ENCODE data around the gene AASS.

Gene AASS

DNA sequence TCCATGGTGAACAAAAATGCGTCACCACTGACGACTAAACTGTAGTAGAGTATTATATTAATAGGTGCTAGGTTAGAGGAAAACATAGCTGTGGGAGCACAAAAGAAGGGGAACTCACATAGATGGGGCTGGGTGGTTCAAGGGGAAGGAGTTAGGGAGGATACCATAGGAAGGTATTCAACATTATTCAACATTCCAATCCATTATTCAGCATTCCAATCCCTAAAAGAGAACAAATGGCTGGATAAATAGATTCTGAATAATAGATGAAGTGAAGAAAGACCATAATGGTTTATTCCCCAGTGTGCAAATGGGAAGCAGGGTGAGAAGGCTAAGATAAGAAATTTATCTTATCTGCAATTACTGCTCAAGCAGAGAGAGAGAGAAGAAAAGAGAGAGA lies 61.4 kb downstream of the AASS start:
- TF ChIP-seq, protein P1, sequence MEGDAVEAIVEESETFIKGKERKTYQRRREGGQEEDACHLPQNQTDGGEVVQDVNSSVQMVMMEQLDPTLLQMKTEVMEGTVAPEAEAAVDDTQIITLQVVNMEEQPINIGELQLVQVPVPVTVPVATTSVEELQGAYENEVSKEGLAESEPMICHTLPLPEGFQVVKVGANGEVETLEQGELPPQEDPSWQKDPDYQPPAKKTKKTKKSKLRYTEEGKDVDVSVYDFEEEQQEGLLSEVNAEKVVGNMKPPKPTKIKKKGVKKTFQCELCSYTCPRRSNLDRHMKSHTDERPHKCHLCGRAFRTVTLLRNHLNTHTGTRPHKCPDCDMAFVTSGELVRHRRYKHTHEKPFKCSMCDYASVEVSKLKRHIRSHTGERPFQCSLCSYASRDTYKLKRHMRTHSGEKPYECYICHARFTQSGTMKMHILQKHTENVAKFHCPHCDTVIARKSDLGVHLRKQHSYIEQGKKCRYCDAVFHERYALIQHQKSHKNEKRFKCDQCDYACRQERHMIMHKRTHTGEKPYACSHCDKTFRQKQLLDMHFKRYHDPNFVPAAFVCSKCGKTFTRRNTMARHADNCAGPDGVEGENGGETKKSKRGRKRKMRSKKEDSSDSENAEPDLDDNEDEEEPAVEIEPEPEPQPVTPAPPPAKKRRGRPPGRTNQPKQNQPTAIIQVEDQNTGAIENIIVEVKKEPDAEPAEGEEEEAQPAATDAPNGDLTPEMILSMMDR (IDR thresholded peaks at IDR 0.05; ENCODE audit: insufficient read depth, low read depth, low read length, missing control alignments), result no peak
- DNase-seq (ENCODE audit: low read depth), result no peak
- H3K4me3 ChIP-seq (ENCODE audit: low read depth, low read length), result no peak overlapping the region

DNA sequence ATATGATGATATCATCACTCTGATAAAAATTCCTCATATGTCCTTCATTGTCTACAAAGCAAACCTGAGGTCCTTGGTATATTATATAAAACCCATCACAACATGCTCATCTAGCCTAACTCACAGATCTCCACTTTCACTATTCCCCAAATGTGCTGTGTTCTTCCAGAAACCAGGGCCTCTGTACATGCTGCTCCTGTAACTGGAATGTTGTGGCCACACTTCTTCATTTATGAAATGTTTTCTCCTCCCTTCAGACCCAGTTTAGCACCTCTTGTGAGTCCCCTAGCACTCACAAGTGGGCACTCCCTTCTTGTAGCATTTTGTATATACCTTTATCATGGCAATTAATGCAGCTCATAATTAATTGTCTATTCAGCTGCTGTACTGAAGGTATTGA lies 61.9 kb downstream of the AASS start:
- no peak for DNase-seq (ENCODE audit: low read depth)
- TF ChIP-seq, protein P1 (IDR thresholded peaks at IDR 0.05; ENCODE audit: insufficient read depth, low read depth, low read length, missing control alignments), result no peak
- no peak overlapping the region for H3K4me3 ChIP-seq (ENCODE audit: low read depth, low read length)

DNA sequence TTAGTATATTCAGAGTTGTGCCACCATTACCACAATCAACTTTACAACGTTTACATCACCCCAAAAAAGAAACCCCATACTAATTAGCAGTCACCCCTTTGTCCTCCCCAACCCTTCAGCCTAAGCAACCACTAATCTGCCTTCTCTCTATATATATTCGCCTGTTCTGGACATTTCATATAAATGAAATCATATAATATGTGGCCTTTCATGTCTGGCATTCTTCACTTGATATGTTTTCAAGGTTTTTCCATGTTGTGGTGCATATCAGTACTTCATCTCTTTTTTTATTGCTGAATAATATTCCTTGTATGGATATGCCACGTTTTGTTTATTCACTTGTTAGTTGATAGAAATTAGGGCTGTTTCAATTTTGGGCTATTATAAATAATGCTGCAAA lies 70.4 kb downstream of the AASS start:
- TF ChIP-seq, protein P1 (IDR thresholded peaks at IDR 0.05; ENCODE audit: insufficient read depth, low read depth, low read length, missing control alignments), result no peak
- no peak overlapping the region for H3K4me3 ChIP-seq (ENCODE audit: low read depth, low read length)
- no peak for DNase-seq (ENCODE audit: low read depth)

DNA sequence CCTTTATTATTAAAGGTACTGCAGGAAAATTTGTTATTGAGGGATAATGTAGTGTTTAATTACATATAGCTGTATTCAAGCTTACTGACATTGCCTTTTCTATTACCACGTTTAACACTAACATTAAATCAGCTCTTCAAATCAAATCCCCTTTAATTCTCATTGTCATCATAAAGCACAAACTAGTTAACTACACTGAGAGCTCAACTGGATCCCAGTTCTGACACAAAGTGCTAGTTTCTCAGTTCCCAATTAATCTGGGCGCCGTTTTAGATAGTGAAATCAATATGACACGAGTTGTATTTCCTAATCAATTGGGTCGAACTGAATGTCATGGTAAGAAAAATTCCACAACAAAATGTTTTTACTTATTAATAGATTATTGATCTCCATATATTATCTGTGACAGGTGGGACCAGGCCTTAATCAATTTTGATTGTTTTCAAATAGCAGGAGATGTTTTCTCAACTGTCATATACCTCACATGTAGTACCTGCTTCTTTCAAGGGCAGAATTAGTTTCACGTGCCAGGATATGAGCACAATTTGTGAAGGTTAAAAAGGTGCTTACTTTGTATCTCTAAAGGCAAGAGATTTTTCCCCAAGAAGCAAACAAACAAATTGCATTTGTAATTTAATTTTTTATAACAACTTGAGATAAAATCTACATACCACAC lies 71.0 kb downstream of the AASS start:
- TF ChIP-seq, protein P1 (IDR thresholded peaks at IDR 0.05; ENCODE audit: insufficient read depth, low read depth, low read length, missing control alignments), result no peak
- DNase-seq (ENCODE audit: low read depth), result no peak
- no peak overlapping the region for H3K4me3 ChIP-seq (ENCODE audit: low read depth, low read length)

DNA sequence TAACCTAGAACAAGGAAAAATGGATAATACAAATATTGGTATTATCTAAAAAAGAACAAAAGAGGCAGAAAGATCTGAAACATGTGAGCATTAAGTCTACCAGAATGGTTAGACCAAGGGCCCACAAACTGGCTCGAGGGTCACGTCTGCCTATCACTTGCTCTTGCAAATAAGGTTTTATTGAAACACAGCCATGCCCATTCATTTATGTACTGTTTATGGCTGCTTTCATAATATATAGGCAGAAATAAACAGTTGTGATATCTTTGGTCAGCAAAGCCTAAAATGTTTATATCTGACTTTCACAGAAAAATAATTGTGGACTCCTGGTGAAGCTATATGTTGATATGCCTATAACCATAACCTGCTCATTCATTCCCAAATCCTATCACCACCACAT lies 71.8 kb downstream of the AASS start:
- H3K4me3 ChIP-seq (ENCODE audit: low read depth, low read length), result no peak overlapping the region
- no peak for DNase-seq (ENCODE audit: low read depth)
- TF ChIP-seq, protein P1 (IDR thresholded peaks at IDR 0.05; ENCODE audit: insufficient read depth, low read depth, low read length, missing control alignments), result no peak

DNA sequence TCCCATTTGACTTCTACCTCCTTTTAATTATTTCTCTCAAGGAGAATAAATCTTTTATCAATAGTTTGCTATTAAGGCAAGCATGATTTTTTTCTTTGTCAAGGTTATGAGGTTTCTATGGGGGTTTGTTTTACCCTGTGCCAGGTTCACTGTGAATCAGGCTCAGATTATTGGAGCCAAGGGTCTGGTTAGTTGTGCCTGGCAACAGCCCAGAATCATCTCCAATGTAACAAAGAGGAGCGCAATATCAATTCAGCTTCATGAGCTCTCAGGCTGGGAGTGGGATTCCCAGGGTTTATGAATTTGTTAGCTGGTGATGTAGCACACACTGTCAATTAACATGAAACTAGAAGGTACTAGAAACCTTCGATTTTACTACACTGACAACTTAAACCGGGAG lies 73.2 kb downstream of the AASS start:
- DNase-seq (ENCODE audit: low read depth), result no peak
- no peak overlapping the region for H3K4me3 ChIP-seq (ENCODE audit: low read depth, low read length)
- TF ChIP-seq, protein P1 (IDR thresholded peaks at IDR 0.05; ENCODE audit: insufficient read depth, low read depth, low read length, missing control alignments), result no peak

DNA sequence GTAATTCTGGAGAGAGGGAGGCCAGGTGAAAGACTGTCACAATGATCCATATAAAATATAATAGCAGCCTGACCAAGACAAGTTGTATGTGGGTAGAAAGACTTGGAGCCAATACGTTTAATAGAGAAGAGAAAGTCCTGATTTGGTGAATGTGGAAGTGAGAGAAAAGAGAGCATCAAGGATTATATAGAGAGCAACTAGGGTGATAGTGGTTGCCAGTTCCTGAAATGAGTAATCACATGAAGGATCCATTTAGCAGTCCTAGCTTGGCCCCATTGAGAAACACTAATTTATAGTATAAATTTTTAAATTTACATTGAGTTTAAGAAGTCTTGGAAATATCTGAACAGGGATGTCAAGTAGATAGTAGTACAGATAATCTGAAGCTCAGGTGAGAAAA lies 74.0 kb downstream of the AASS start:
- TF ChIP-seq, protein P1 (IDR thresholded peaks at IDR 0.05; ENCODE audit: insufficient read depth, low read depth, low read length, missing control alignments), result no peak
- H3K4me3 ChIP-seq (ENCODE audit: low read depth, low read length), result no peak overlapping the region
- no peak for DNase-seq (ENCODE audit: low read depth)
